HepG2 (cell line): ENCODE measurements around the gene KCNB1. TPM values are rescaled to one million over a fixed set of nuclear protein-coding genes. Genes with fewer than 3 reads are reported as not detected.

ENCODE experiments used
- ATAC-seq: fragments of 200-7000 bp; cut with Tn5 transposase; 3 replicates; pipeline ENCODE4 v1.9.1; 2020; ENCODE audit warnings: mild to moderate bottlenecking, moderate library complexity
- BruUV-seq: library from RNA; stranded (reverse); fragments of 400-500 nt; replicated peaks from 2 replicates; lab custom pipeline; 2021; lab: Mats Ljungman, UMichigan
- CTCF ChIA-PET: fragments of 300-600 bp; formaldehyde crosslinking; extraction: SDS; loops from one replicate; lab custom pipeline; 2021; ENCODE audit warnings: low total read pairs, inconsistent platforms, low intra/inter-chr PET ratio; lab: Yijun Ruan, JAX
- POLR2A ChIA-PET: fragments of 350-600 bp; sonication (Branson Sonifier 250); formaldehyde crosslinking; loops from one replicate; lab custom pipeline; 2020; ENCODE audit warnings: antibody characterized with exemption, inconsistent platforms; lab: Yijun Ruan, JAX
- DNase-seq: peaks from one replicate; pipeline ENCODE4 v3.0.0-alpha.2; 2015; ENCODE audit warnings: low spot score
- FAIRE-seq: peaks from 3 replicates; lab custom pipeline; 2011; peaks lifted over from hg19 to GRCh38; lab: Jason Lieb, UNC
- H2AFZ ChIP-seq: one replicate; pipeline ENCODE4 v1.6.1; 2011; ENCODE audit warnings: low read length, inconsistent platforms
- H3K27ac ChIP-seq: fragments of 300-600 bp; 3 replicates; pipeline ENCODE4 v1.8.0; 2011; ENCODE audit warnings: mixed run types, mild to moderate bottlenecking, mixed read lengths, low read length, inconsistent platforms; ENCODE audit not compliant: insufficient read depth; ENCODE audit errors: extremely low read length
- H3K27me3 ChIP-seq, 2 experiments: fragments of 200-600 bp in 1 of 2; 2 replicates in 1 of 2; 3 replicates in 1 of 2; pipeline versions ENCODE4 v1.6.0 to v1.8.0; 2011; ENCODE audit warnings: low read length in 2 of 2, mild to moderate bottlenecking in 2 of 2, moderate library complexity in 2 of 2, inconsistent platforms in 1 of 2; ENCODE audit not compliant: insufficient read depth in 2 of 2, control insufficient read depth in 1 of 2
- H3K36me3 ChIP-seq, 2 experiments: fragments of 200-600 bp in 1 of 2; replicated peaks in 1 of 2; 2 replicates in 1 of 2; 3 replicates in 1 of 2; pipeline versions ENCODE4 v1.5.1 to v1.8.0; 2011; ENCODE audit warnings: low read length in 2 of 2, inconsistent platforms in 1 of 2; ENCODE audit not compliant: insufficient read depth in 2 of 2, control insufficient read depth in 1 of 2
- H3K4me1 ChIP-seq: 2 replicates; pipeline ENCODE4 v1.5.1; 2012; ENCODE audit warnings: low read length, inconsistent platforms; ENCODE audit not compliant: insufficient read depth
- H3K4me2 ChIP-seq: 2 replicates; pipeline ENCODE4 v1.6.0; 2011; ENCODE audit warnings: low read depth, low read length, inconsistent platforms
- H3K4me3 ChIP-seq, 3 experiments: fragments of 200-600 bp in 1 of 3; sonication (generic), shearing (Covaris generic) in 1 of 3; replicated peaks in 1 of 3; 2 replicates each; pipeline ENCODE4 v1.5.1; 2011 to 2016; ENCODE audit warnings: low read length in 3 of 3, inconsistent platforms in 2 of 3, low read depth in 2 of 3, mild to moderate bottlenecking in 2 of 3, control low read depth in 1 of 3, mixed read lengths in 1 of 3; ENCODE audit not compliant: insufficient read depth in 1 of 3
- H3K79me2 ChIP-seq: one replicate; pipeline ENCODE4 v1.6.1; 2011; ENCODE audit warnings: low read length, inconsistent platforms; ENCODE audit not compliant: insufficient read depth
- H3K9ac ChIP-seq: 2 replicates; pipeline ENCODE4 v1.6.0; 2011; ENCODE audit warnings: mild to moderate bottlenecking, low read depth, low read length, inconsistent platforms; ENCODE audit not compliant: insufficient read depth
- H3K9me3 ChIP-seq: 2 replicates; pipeline ENCODE4 v1.5.1; 2012; ENCODE audit warnings: mild to moderate bottlenecking, low read length
- H4K20me1 ChIP-seq: 2 replicates; pipeline ENCODE4 v1.6.0; 2011; ENCODE audit warnings: inconsistent platforms, mild to moderate bottlenecking, low read length, moderate library complexity; ENCODE audit not compliant: insufficient read depth
- CCAR2 ChIP-seq: fragments of 200-400 bp; formaldehyde crosslinking; optimal IDR thresholded peaks from 2 replicates; pipeline ENCODE3; 2018; ENCODE audit warnings: low read depth, mild to moderate bottlenecking, low read length, moderate library complexity
- CEBPG ChIP-seq: IDR thresholded peaks from 2 replicates; pipeline ENCODE4 v1.6.1; 2016
- FOXA1 ChIP-seq, 2 experiments: fragments of 450-650 bp in 1 of 2; sonication (generic) in 1 of 2; formaldehyde crosslinking in 1 of 2; IDR thresholded peaks; 2 replicates each; pipeline versions ENCODE4 v1.4.0 to v1.6.1; 2016 to 2020; ENCODE audit warnings: missing genetic modification reagents in 1 of 2
- FOXO1 ChIP-seq: sonication (generic); formaldehyde crosslinking; IDR thresholded peaks from 2 replicates; pipeline ENCODE4 v1.4.0; 2020; ENCODE audit warnings: missing genetic modification reagents
- GABPB1 ChIP-seq: IDR thresholded peaks from 2 replicates; pipeline ENCODE4 v1.6.1; 2016; ENCODE audit warnings: mild to moderate bottlenecking, missing genetic modification reagents, moderate library complexity, missing compliant biosample characterization
- KIAA2018 ChIP-seq: sonication (generic); formaldehyde crosslinking; IDR thresholded peaks from 2 replicates; pipeline ENCODE4 v1.5.0; 2020; ENCODE audit warnings: mild to moderate bottlenecking, missing genetic modification reagents, borderline replicate concordance
- NCOA1 ChIP-seq: sonication (generic); formaldehyde crosslinking; IDR thresholded peaks from 2 replicates; pipeline ENCODE4 v1.9.0; 2021; ENCODE audit warnings: missing genetic modification reagents
- NCOA5 ChIP-seq: sonication (generic); formaldehyde crosslinking; IDR thresholded peaks from 2 replicates; pipeline ENCODE4 v1.4.0; 2020; ENCODE audit warnings: missing genetic modification reagents
- NFRKB ChIP-seq: fragments of 450-650 bp; IDR thresholded peaks from 2 replicates; pipeline ENCODE4 v1.6.1; 2017
- POGZ ChIP-seq: sonication (generic); formaldehyde crosslinking; IDR thresholded peaks from 2 replicates; pipeline ENCODE4 v1.4.0; 2020; ENCODE audit warnings: mild to moderate bottlenecking, missing genetic modification reagents
- RBM39 ChIP-seq: fragments of 200-400 bp; formaldehyde crosslinking; IDR thresholded peaks from one replicate; pipeline ENCODE4 v1.6.1; 2018; ENCODE audit warnings: antibody characterized with exemption, mild to moderate bottlenecking, low read depth, low read length; ENCODE audit not compliant: poor library complexity, severe bottlenecking
- SIX1 ChIP-seq: sonication (generic); formaldehyde crosslinking; IDR thresholded peaks from 2 replicates; pipeline ENCODE4 v1.4.0; 2020; ENCODE audit warnings: missing genetic modification reagents, borderline replicate concordance
- SMC3 ChIP-seq: IDR thresholded peaks from 2 replicates; pipeline ENCODE4 v1.6.1; 2011; ENCODE audit warnings: low read length, improper control_type of control experiment
- SRSF1 ChIP-seq: fragments of 200-400 bp; formaldehyde crosslinking; optimal IDR thresholded peaks from 2 replicates; pipeline ENCODE3; 2017; ENCODE audit warnings: mild to moderate bottlenecking, low read depth, low read length, moderate library complexity
- TRIM24 ChIP-seq: sonication (generic); formaldehyde crosslinking; IDR thresholded peaks from 2 replicates; pipeline ENCODE4 v1.8.0; 2022; ENCODE audit warnings: mild to moderate bottlenecking, missing genetic modification reagents
- ZNF629 ChIP-seq: sonication (generic); formaldehyde crosslinking; conservative IDR thresholded peaks from 2 replicates; pipeline ENCODE4 v1.5.0; 2020; ENCODE audit warnings: missing genetic modification reagents
- ZNF772 ChIP-seq: sonication (generic); formaldehyde crosslinking; IDR thresholded peaks from 2 replicates; pipeline ENCODE4 v1.5.0; 2020; ENCODE audit warnings: mild to moderate bottlenecking, missing genetic modification reagents
- WGBS: methylation state at CpG from one replicate; pipeline ENCODE4 v1.1.6; 2017; ENCODE audit warnings: low lambda C conversion rate; 5-methylcytosine and 5-hydroxymethylcytosine counted together
- in situ Hi-C: cut with HindIII; loops from 2 replicates; pipeline ENCODE4 v1.10.0; 2017; ENCODE audit warnings: low pct_unique_long_range_greater_than_20kb; ENCODE audit not compliant: extremely low pct_ligation_motif_present
- intact Hi-C: fragments of 100-400 bp; cut with micrococcal nuclease; formaldehyde crosslinking; loops from one replicate; pipeline ENCODE4 v1.10.0; 2022; ENCODE audit not compliant: unreplicated experiment
- polyA plus RNA-seq, 8 experiments: library from polyadenylated mRNA; depleted of rRNA in 3 of 8; stranded (reverse) in 7 of 8; unstranded in 1 of 8; fragments of >200 nt; fragmentation: Illumina TruSeq in 4 of 8; extraction: Trizol in 4 of 8; gene quantifications; 2 replicates each; pipeline versions ENCODE4 v1.2.1 to v1.2.3, GENCODE V29; 2011 to 2016; ENCODE audit warnings: low read depth in 4 of 8, missing spikeins in 1 of 8, mixed read lengths in 1 of 8; ENCODE audit not compliant: insufficient read depth in 1 of 8
- total RNA-seq, 5 experiments: library from RNA; depleted of rRNA; stranded (reverse); fragments of >200 nt; fragmentation: Illumina TruSeq; extraction: Trizol; gene quantifications; 2 replicates each; pipeline ENCODE4 v1.2.3, GENCODE V29; 2016; ENCODE audit warnings: low read depth in 1 of 5

Gene KCNB1
- total and polyA plus RNA-seq, 2 of the 13 experiments (the other 11 are each of a cell fraction or from before 2014, with no cell fraction given) = 0.02 TPM; not detected in 1

GRCh38 chr20:49330701-49331615, 151.5 kb downstream of the KCNB1 start:
- CTCF ChIA-PET = interaction anchor here (2.1 to 9.1 kb wide), 4 partner anchors 152 to 203 kb away, joined by 4 to 198 read pairs (median 146); partner anchors contain the start of gene KCNB1
- Histone ChIP-seq H3K79me2 (no peaks in the 10 kb centered on the region), H3K36me3 (no peaks in the 10 kb centered on the region), H3K4me2 (no peak overlapping the region), H2AFZ (no peak overlapping the region), H3K4me3 (no peak overlapping the region), H3K27me3 (peaks cover 4 to 44% of the 10 kb centered on the region in 2 experiments; a peak in 4 of 5 replicates), H4K20me1 (no peaks in the 10 kb centered on the region; the same call in 1 of the 2 replicates), H3K9me3 (no peaks in the 10 kb centered on the region), H3K9ac (no peak overlapping the region), H3K27ac (no peak overlapping the region), H3K4me1 (no peaks in the 10 kb centered on the region)
- FAIRE-seq = no peak
- DNase-seq = no peak
- ATAC-seq = no peak
- POLR2A ChIA-PET = no interaction called here
- intact Hi-C loops = loop anchor here (10.0 kb wide), 1 partner anchor 274 kb away; no protein-coding TSS in a partner anchor
- WGBS = 4% methylated on average over 3 of the region's 3 CpGs
- in situ Hi-C loops = loop anchor here (5.0 to 25.0 kb wide), 3 partner anchors 151 to 556 kb away; partner anchors contain the start of gene KCNB1
- BruUV-seq = no TSS peak
- TF ChIP-seq SRSF1 (no peak), GABPB1 (CRISPR knock-in tag) (no peak), SIX1 (CRISPR knock-in tag) (no peak), FOXO1 (CRISPR knock-in tag) (no peak), CCAR2 (no peak), SMC3 (peak; percentile 9; the same call in 1 of the 2 replicates), KIAA2018 (CRISPR knock-in tag) (no peak), FOXA1 (IDR thresholded peaks at IDR 0.05) (peak; percentile 33; the same call in 1 of the 2 replicates), FOXA1 (CRISPR knock-in tag; IDR thresholded peaks at IDR 0.05) (no peak), CEBPG (peak; percentile 69), TRIM24 (CRISPR knock-in tag) (no peak), RBM39 (no peak), ZNF772 (CRISPR knock-in tag) (no peak), NCOA5 (no peak), NCOA1 (CRISPR knock-in tag) (no peak), NFRKB (no peak; the same call in 1 of the 2 replicates), POGZ (CRISPR knock-in tag) (no peak), ZNF629 (CRISPR knock-in tag) (no peak)
